ENCODE measurements around the gene ANO10. TPM values are rescaled to one million over a fixed set of nuclear protein-coding genes. Genes with fewer than 3 reads are reported as not detected.

ANO10 gene
- total and polyA plus RNA-seq, 10 donors: 2.6 to 21.7 (median 16.6) TPM

- Histone ChIP-seq H3K36me3 (no peaks in the 10 kb centered on the region), H3K27me3 (replicated peaks in 1 of 7) (no peaks in the 10 kb centered on the region), H3K9me3 (no peaks in the 10 kb centered on the region), H3K4me1 (no peaks in the 10 kb centered on the region), H3K4me3 (no peak overlapping the region), H3K27ac (no peak overlapping the region)
- 77 to 92% (median 85%) methylated on average over 4 of the region's 4 CpGs for WGBS, 5 donors
- no peak for TF ChIP-seq POLR2A (IDR thresholded peaks at IDR 0.05)
- TF ChIP-seq CTCF (IDR thresholded peaks at IDR 0.05 in 8 of 11, conservative IDR thresholded peaks at IDR 0.05 in 3 of 11): no peak
- no peak for TF ChIP-seq POLR2AphosphoS5 (IDR thresholded peaks at IDR 0.05)
- DNase-seq: no peak
- intact Hi-C loops (cut with DNase I; ENCODE audit: low total_unique reads): no loop called here
Measured at GRCh38 chr3:43445820-43446219, 176.0 kb downstream of the ANO10 start.

- TF ChIP-seq POLR2AphosphoS5 (IDR thresholded peaks at IDR 0.05) (no peak), POLR2A (IDR thresholded peaks at IDR 0.05) (no peak), CTCF (IDR thresholded peaks at IDR 0.05 in 8 of 11, conservative IDR thresholded peaks at IDR 0.05 in 3 of 11) (no peak)
- WGBS, 5 donors: 93 to 100% (median 95%) methylated on average over 2 of the region's 2 CpGs
- Histone ChIP-seq H3K4me1 (no peaks in the 10 kb centered on the region), H3K27ac (no peak overlapping the region), H3K9me3 (peaks cover 0 to 21% (median 7%) of the 10 kb centered on the region in 8 donors), H3K27me3 (replicated peaks in 1 of 7) (no peaks in the 10 kb centered on the region), H3K36me3 (no peaks in the 10 kb centered on the region), H3K4me3 (no peak overlapping the region)
- intact Hi-C loops (cut with DNase I; ENCODE audit: low total_unique reads): no loop called here
- DNase-seq: no peak
Measured at GRCh38 chr3:43442872-43443395, 178.9 kb downstream of the ANO10 start.

- Histone ChIP-seq H3K27me3 (replicated peaks in 1 of 7) (no peaks in the 10 kb centered on the region), H3K4me3 (no peak overlapping the region), H3K36me3 (peaks cover 0 to 9% (median 0%) of the 10 kb centered on the region in 6 donors), H3K27ac (no peak overlapping the region), H3K4me1 (no peaks in the 10 kb centered on the region), H3K9me3 (peaks cover 0 to 24% (median 7%) of the 10 kb centered on the region in 8 donors)
- intact Hi-C loops (cut with DNase I; ENCODE audit: low total_unique reads): no loop called here
- no peak for DNase-seq
- WGBS, 5 donors: 88 to 94% (median 93%) methylated on average over 3 of the region's 3 CpGs
- TF ChIP-seq CTCF (IDR thresholded peaks at IDR 0.05 in 8 of 11, conservative IDR thresholded peaks at IDR 0.05 in 3 of 11) (no peak), POLR2AphosphoS5 (IDR thresholded peaks at IDR 0.05) (no peak), POLR2A (IDR thresholded peaks at IDR 0.05) (no peak)
Measured at GRCh38 chr3:43436507-43437140, 185.2 kb downstream of the ANO10 start.

GRCh38 chr3:43435706-43436105 is 186.1 kb downstream of the ANO10 start:
- Histone ChIP-seq H3K4me3 (no peak overlapping the region), H3K27me3 (replicated peaks in 1 of 7) (no peaks in the 10 kb centered on the region), H3K9me3 (peaks cover 0 to 24% (median 7%) of the 10 kb centered on the region in 8 donors), H3K27ac (no peak overlapping the region), H3K36me3 (peaks cover 0 to 17% (median 0%) of the 10 kb centered on the region in 6 donors), H3K4me1 (no peaks in the 10 kb centered on the region)
- intact Hi-C loops (cut with DNase I; ENCODE audit: low total_unique reads): no loop called here
- no peak for DNase-seq
- TF ChIP-seq POLR2AphosphoS5 (IDR thresholded peaks at IDR 0.05): no peak
- TF ChIP-seq POLR2A (IDR thresholded peaks at IDR 0.05): no peak
- no peak for TF ChIP-seq CTCF (IDR thresholded peaks at IDR 0.05 in 8 of 11, conservative IDR thresholded peaks at IDR 0.05 in 3 of 11)

Measured in spleen (tissue), 11 donors.